ENCODE measurements around the gene PTPN3. TPM values are rescaled to one million over a fixed set of nuclear protein-coding genes. Genes with fewer than 3 reads are reported as not detected.

The PTPN3 gene
- total and polyA plus RNA-seq, 2 experiments from 2014 or later = 0.86 to 1.3 TPM

- no peak for TF ChIP-seq EZH2 (IDR thresholded peaks at IDR 0.05; ENCODE audit: insufficient read depth, poor library complexity, severe bottlenecking)
- no peak for TF ChIP-seq EZH2phosphoT487 (IDR thresholded peaks at IDR 0.05; ENCODE audit: insufficient read depth, low read depth)
- H3K4me1 ChIP-seq (ENCODE audit: insufficient read depth) = peaks cover 14% of the 10 kb centered on the region
- no peaks in the 10 kb centered on the region for H3K9me3 ChIP-seq (ENCODE audit: low read depth)
- H3K9me2 ChIP-seq (ENCODE audit: insufficient read depth) = no peaks in the 10 kb centered on the region
- H3K9ac ChIP-seq = no peak overlapping the region
- H3K4me2 ChIP-seq (ENCODE audit: unreplicated experiment) = no peak overlapping the region
- DNase-seq = no peak
- H4K20me1 ChIP-seq (ENCODE audit: insufficient read depth) = no peaks in the 10 kb centered on the region
- H3K4me3 ChIP-seq = no peak overlapping the region
- no peaks in the 10 kb centered on the region; the same call in 1 of the 2 replicates for H3K27me3 ChIP-seq (replicated peaks; ENCODE audit: insufficient read depth)
- 95 to 98% methylated on average over 3 of the region's 3 CpGs for WGBS, 2 experiments (ENCODE audit: low coverage in 1 of 2, low lambda C conversion rate in 2 of 2, missing lambda C conversion rate in 2 of 2)
- H2AFZ ChIP-seq = no peak overlapping the region
- no peak overlapping the region for H3K27ac ChIP-seq
- in situ Hi-C loops (cut with MboI) = no loop called here
- no peaks in the 10 kb centered on the region for H3F3A ChIP-seq (ENCODE audit: insufficient read depth)
- no peaks in the 10 kb centered on the region for H3K79me2 ChIP-seq (ENCODE audit: insufficient read depth)
- H3K36me3 ChIP-seq (ENCODE audit: low read depth) = no peaks in the 10 kb centered on the region
These were observed 115.5 kb downstream of the PTPN3 start for GRCh38 chr9:109382585-109382984.

GRCh38 chr9:109382182-109382581 lies 115.9 kb downstream of the PTPN3 start:
- no peaks in the 10 kb centered on the region for H4K20me1 ChIP-seq (ENCODE audit: insufficient read depth)
- no peaks in the 10 kb centered on the region for H3K36me3 ChIP-seq (ENCODE audit: low read depth)
- H3K27ac ChIP-seq = no peak overlapping the region
- no peaks in the 10 kb centered on the region for H3K9me3 ChIP-seq (ENCODE audit: low read depth)
- no peaks in the 10 kb centered on the region for H3K9me2 ChIP-seq (ENCODE audit: insufficient read depth)
- no peak for DNase-seq
- in situ Hi-C loops (cut with MboI) = no loop called here
- no peaks in the 10 kb centered on the region for H3K79me2 ChIP-seq (ENCODE audit: insufficient read depth)
- H3K4me3 ChIP-seq = no peak overlapping the region
- no peak overlapping the region for H3K9ac ChIP-seq
- no peaks in the 10 kb centered on the region for H3F3A ChIP-seq (ENCODE audit: insufficient read depth)
- 93 to 94% methylated on average over 13 of the region's 13 CpGs for WGBS, 2 experiments (ENCODE audit: low coverage in 1 of 2, low lambda C conversion rate in 2 of 2, missing lambda C conversion rate in 2 of 2)
- no peak overlapping the region for H3K4me2 ChIP-seq (ENCODE audit: unreplicated experiment)
- H2AFZ ChIP-seq = no peak overlapping the region
- TF ChIP-seq EZH2phosphoT487 (IDR thresholded peaks at IDR 0.05; ENCODE audit: insufficient read depth, low read depth) (no peak), EZH2 (IDR thresholded peaks at IDR 0.05; ENCODE audit: insufficient read depth, poor library complexity, severe bottlenecking) (no peak)
- H3K4me1 ChIP-seq (ENCODE audit: insufficient read depth) = peaks cover 14% of the 10 kb centered on the region
- no peaks in the 10 kb centered on the region; the same call in 1 of the 2 replicates for H3K27me3 ChIP-seq (replicated peaks; ENCODE audit: insufficient read depth)

- no peak overlapping the region for H3K27ac ChIP-seq
- H2AFZ ChIP-seq = no peak overlapping the region
- in situ Hi-C loops (cut with MboI) = no loop called here
- H3K4me3 ChIP-seq = no peak overlapping the region
- H3K4me1 ChIP-seq (ENCODE audit: insufficient read depth) = peaks cover 14% of the 10 kb centered on the region
- H3K9ac ChIP-seq = no peak overlapping the region
- WGBS, 2 experiments (ENCODE audit: low coverage in 1 of 2, low lambda C conversion rate in 2 of 2, missing lambda C conversion rate in 2 of 2) = 69 to 72% methylated on average over 13 of the region's 13 CpGs
- DNase-seq = peak; percentile 73
- H3F3A ChIP-seq (ENCODE audit: insufficient read depth) = no peaks in the 10 kb centered on the region
- no peaks in the 10 kb centered on the region for H3K9me2 ChIP-seq (ENCODE audit: insufficient read depth)
- H3K79me2 ChIP-seq (ENCODE audit: insufficient read depth) = no peaks in the 10 kb centered on the region
- TF ChIP-seq EZH2 (IDR thresholded peaks at IDR 0.05; ENCODE audit: insufficient read depth, poor library complexity, severe bottlenecking) (no peak), EZH2phosphoT487 (IDR thresholded peaks at IDR 0.05; ENCODE audit: insufficient read depth, low read depth) (no peak)
- H3K36me3 ChIP-seq (ENCODE audit: low read depth) = no peaks in the 10 kb centered on the region
- H3K4me2 ChIP-seq (ENCODE audit: unreplicated experiment) = no peak overlapping the region
- no peaks in the 10 kb centered on the region; the same call in 1 of the 2 replicates for H3K27me3 ChIP-seq (replicated peaks; ENCODE audit: insufficient read depth)
- H3K9me3 ChIP-seq (ENCODE audit: low read depth) = no peaks in the 10 kb centered on the region
- H4K20me1 ChIP-seq (ENCODE audit: insufficient read depth) = no peaks in the 10 kb centered on the region
These were observed 116.9 kb downstream of the PTPN3 start for GRCh38 chr9:109381011-109381729.

DNA sequence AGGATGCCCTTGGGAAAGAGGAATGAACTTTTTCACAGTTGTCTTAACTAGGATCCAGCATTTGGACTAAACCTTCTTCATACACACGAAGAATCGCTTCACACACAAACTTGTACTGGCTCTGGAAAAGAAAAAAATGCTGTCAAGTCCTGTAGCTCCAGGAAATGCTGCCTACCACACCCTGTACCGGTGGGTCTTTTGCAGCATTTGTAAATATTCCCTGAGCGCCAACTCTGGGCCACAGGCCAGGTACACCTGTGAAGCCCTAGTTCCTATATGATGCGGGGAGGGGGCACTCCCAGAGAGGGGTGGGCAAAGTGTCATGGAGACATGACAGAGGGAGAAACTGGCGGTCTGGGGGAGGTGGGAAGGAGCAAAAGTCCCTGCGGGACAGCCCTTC lies 118.6 kb downstream of the PTPN3 start:
- WGBS, 2 experiments (ENCODE audit: low coverage in 1 of 2, low lambda C conversion rate in 2 of 2, missing lambda C conversion rate in 2 of 2) = 95 to 98% methylated on average over 7 of the region's 7 CpGs
- Histone ChIP-seq H3K4me3 (no peak overlapping the region), H3K9me3 (ENCODE audit: low read depth) (no peaks in the 10 kb centered on the region), H3K4me1 (ENCODE audit: insufficient read depth) (peaks cover 14% of the 10 kb centered on the region), H3K27me3 (replicated peaks; ENCODE audit: insufficient read depth) (no peaks in the 10 kb centered on the region; the same call in 1 of the 2 replicates), H3K9me2 (ENCODE audit: insufficient read depth) (no peaks in the 10 kb centered on the region), H3K36me3 (ENCODE audit: low read depth) (no peaks in the 10 kb centered on the region), H3F3A (ENCODE audit: insufficient read depth) (no peaks in the 10 kb centered on the region), H3K27ac (no peak overlapping the region), H4K20me1 (ENCODE audit: insufficient read depth) (no peaks in the 10 kb centered on the region), H2AFZ (no peak overlapping the region), H3K9ac (no peak overlapping the region), H3K79me2 (ENCODE audit: insufficient read depth) (no peaks in the 10 kb centered on the region), H3K4me2 (ENCODE audit: unreplicated experiment) (no peak overlapping the region)
- TF ChIP-seq EZH2phosphoT487 (IDR thresholded peaks at IDR 0.05; ENCODE audit: insufficient read depth, low read depth) (no peak), EZH2 (IDR thresholded peaks at IDR 0.05; ENCODE audit: insufficient read depth, poor library complexity, severe bottlenecking) (no peak)
- DNase-seq = no peak
- in situ Hi-C loops (cut with MboI) = no loop called here
